Skin of body (tissue), 2 donors: ENCODE results near the gene SRRD. TPM values are rescaled to one million over a fixed set of nuclear protein-coding genes. Genes with fewer than 3 reads are reported as not detected.

Experiments
- DNase-seq: peaks from one replicate; lab custom pipeline; 2025; lab: John Stamatoyannopoulos, UW
- total RNA-seq: library from RNA; depleted of rRNA; stranded (reverse); fragments of >200 nt; gene quantifications from one replicate; pipeline ENCODE4 v1.2.3, GENCODE V29; 2014

Gene SRRD
- total RNA-seq, 1 donor from 2014 or later = 12.7 TPM

DNA sequence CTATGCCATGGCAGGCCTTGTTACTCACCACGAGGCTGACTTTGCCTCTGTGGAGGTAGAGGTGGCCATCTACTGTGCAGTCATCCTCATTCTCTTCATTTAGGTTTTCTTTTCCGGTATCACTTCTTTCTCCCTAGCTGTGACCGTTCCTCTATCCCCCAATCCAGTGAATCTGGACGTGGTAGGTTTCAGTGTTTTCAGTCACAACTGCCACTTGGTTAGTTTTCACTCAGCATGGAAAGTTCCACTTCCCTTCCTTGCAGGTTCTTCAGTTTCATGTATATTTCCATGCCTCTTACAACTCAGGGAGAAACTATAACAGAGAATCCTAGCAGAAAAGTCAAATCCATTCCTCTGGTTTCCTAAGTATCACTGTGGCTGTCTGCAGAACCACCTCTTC lies 2.0 kb upstream of the SRRD start:
- DNase-seq = no peak

DNA sequence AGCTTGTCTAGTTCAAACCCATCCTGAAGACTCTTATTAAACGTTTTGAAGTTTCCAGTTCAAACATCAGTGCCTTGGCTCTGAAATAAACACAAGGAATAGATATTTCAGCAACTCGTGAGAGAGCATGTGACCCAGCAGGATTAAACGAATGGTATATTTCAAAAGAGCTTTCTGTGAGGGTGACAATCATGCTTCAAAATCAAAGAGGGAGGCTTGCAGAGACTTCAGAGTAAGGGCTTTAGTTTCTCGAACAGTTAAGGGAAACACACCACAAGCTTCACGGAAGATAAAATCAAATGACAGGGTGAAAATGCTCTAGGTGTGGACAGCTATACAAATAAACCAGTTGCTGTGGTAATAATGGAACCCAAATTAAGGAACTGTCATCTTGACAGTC lies 1.5 kb upstream of the SRRD start:
- no peak for DNase-seq

DNA sequence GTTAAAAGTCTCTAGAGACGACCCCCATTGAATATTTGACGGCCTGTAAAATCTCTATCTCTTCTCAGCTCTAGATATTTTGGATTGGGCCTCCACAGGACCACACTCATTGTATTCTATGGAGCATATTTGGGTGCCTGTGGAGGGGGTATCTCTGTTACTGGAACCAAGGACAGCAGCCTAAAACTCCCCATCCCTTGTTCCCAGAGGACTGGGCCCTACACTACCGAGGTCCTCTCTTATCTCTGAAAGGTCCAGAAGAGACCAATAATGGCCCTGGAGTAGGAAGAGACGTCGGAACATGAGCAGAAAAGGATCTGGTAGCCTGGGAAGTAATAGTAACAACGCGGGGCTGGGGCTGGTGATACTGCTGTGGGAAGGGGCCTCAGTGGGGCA lies 636 bp upstream of the SRRD start:
- no peak for DNase-seq

DNA sequence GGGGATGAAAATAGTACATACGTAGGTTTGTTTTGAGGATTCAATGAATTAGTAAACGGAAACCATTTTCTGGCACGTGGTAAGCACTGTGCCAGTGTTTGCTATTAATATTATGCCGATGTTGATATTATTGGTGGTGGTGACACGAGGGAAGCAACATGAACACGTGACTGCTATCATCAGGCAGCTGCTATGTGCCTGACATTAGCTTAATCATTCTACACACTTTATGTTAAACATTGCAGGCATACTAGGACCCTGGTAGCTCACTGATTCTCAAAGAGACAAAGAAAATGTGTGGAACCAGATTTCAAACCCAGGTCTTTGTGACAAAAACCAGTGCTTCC lies 656 bp downstream of the SRRD start:
- no peak for DNase-seq

DNA sequence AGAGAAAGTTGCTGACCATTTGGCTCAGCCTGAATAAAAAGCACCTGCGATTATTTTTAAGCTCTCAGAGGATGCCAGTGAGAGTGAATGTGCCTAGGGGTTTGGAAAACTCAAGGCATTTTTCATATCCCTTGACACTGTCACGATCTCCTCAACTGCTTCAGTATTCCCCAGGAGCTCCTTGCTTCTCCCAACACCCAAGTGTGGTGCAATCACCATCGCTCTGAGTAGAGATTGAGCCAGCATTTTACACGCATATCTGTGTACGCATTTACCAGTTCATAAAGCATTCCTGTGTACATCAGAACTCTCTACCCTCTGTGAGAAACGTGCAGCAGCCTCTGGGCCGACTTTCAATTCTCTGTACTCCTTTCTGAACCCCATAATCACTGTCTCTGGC lies 1.3 kb downstream of the SRRD start:
- no peak for DNase-seq

DNA sequence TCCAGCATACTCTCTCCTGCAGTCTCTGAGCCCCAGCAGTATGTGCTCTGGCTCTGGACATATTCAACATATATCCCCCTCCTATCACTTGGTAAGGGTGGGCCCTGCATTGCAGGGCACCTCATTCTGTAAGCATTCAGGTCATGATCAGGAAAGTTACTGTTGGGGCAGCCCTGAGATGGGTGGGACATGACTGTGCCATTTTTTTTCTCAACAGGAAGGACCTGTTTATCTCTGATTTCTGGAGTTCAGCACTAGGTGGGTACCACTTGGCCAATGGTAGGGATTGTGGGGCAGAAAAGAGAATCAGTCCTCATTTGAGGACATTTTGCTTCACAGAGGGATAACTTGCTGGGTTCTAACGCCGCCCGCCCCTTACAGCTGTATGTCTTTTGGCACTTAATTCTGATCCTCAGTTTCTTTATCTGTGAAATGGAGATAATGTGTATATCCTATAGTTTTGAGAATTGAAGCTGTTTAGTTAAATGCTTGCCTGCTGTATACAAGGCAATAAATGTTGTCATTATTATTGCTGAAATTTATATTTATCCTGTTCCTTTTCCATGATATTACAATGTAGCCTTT lies 2.2 kb downstream of the SRRD start:
- no peak for DNase-seq

DNA sequence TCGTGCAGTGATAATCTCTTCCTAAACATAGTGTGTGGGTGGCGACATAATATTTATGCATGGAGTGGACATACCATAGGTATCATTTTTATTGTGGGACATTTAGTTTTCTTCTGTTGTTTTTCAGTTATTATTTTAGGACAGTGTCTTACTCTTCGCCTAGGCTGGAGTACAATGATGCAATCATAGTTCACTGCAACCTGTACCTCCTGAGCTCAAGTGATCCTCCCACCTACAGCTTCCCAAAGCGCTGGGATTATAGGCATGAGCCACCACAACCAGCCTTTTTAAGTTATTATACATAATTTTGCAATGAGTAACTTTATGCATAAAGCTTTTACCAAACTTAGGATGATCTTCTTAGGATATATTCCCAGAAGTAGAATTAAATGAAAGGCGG lies 2.7 kb downstream of the SRRD start:
- no peak for DNase-seq

DNA sequence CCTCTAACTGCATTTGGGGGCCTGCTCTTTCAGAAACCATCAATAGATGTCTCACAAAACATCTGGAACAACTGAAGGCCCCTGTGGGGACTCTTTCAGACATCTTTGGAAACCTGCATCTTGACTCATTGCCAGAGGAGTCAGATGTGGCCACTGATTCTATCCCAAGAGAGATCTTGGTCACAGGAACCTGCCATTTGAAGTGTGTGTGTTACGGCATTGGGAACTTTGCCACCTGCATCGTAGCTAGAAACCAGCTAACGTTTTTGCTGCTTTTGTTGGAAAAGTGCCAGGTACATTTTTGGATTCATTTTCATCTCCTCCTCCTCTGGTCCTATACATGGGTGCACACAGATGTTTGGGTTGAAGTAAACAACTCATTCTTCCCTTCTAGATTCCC lies 4.3 kb downstream of the SRRD start:
- no peak for DNase-seq

DNA sequence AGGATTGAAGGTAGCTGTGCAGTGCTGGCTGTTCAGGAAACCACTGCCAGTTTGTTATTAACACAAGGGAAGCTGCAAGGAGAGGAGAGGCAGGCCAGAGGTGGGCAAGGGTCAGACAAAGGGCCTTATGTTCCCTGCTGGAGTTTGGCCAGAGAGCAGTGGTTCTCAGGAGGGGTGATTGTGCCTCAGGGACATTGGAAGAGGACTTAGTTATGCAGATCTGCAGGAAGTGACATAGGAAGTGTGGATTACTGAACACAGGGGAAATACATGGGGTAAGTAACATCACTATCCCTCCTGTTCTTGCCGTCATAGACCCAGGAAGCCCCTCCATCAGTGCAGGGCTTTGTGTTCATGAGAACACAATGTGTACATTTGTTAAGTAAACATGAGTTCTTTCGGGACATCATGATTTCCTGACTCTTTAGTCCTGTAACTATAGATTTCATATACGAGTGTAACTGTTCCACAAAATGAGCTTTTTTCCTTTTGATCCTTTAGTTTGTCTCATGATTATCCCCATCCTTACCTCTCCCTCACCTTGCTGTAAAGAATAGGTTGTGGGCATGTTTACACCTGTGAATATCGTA lies 5.9 kb downstream of the SRRD start:
- no peak for DNase-seq

DNA sequence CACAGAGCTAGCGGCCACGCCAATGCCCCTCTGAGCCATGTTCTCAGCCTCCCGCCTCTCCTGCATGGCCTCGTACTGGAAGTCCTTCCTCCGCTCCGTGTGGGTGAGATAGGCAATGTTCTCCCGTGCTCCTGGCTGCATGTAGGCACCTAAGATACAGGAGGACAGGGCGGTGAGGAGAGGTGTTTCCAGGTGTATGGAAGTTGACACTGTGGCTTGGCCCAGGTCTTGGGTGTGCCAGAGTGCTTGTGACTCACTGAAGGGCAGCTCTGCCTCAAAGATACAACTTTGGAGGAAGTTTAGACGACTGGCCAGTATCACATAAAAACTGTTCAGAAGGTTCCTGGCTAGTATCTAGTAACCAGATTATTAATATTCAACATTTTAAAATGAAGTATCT lies 8.5 kb downstream of the SRRD start:
- no peak for DNase-seq

DNA sequence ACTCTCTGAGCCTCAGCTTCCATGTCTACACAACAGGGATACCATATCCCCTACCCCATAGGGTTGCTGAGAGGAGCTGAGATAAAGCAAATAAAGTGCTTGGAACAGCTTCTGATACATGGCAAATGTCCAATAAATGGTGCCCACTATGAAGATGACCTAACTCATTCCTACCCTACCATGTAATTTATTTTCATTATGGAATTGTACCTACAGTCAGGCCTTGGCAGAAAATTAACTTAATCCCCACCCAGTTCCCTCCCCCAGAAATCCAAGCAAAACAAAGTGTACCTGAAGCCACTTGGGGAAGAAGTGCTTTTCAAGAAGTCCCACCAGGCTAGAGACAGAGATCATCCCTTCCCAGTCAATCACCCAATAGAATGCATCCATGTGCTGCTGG lies 10.8 kb downstream of the SRRD start:
- DNase-seq = no peak

DNA sequence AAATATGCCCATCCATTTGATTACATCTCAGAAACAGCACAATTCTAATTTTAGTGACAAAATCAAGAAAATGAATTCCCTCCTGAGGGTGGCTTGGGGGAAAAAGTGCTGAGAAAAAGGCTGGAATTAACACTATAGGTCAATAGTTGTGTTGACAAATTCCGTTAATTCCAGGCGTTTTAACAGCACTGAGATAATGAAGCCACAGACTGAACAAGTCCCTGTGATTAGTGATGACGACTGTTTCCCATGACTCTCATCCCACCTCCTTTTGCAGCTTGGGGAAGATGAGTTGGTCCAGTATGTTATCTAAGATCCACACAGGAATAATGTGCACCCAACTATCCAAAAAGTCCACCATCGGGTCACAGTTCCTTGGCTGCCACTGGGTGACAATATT lies 12.8 kb downstream of the SRRD start:
- no peak for DNase-seq

DNA sequence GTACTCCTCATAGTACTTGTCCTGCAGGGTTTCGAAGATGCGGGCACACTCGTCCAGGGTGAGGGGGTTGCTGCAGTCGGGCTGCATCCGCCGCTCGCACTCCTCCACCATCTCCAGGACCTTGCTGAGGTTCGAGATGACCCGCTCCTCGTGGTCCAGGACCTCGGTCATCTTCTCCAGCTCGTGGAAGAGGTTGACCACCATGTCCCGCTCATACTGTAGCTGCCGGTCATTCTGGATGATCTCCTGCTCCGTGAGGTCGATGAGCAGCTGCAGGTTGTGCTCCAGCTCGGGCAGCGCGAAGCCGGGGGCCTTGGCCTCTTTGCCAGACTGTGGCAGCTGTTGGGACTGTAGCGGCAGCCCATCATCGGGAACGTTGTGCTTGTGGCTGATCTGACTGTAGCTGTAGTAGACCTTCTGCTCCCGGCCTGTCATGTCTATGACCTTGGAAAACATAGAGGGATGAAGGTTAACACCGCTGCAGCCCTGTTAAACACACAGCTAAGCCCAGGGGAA lies 15.6 kb downstream of the SRRD start:
- DNase-seq = no peak

DNA sequence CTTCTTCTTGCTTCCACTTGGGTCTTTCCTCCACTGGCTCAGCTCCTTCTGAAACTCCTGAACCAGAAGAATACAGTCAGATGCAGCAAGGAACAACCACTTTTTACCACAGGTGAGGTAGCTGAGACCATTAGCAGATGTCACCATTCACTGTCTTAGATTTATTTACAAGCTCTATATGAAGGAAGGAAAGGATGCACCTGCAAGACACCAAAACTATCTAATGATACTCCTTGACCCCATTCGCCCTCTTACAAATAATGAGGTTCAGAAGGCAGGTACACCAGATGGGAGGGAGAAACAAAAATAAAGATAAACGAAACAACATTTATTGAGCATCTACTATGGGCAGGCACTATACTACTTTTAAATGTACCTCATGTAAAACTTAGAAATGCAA lies 18.3 kb downstream of the SRRD start:
- no peak for DNase-seq

DNA sequence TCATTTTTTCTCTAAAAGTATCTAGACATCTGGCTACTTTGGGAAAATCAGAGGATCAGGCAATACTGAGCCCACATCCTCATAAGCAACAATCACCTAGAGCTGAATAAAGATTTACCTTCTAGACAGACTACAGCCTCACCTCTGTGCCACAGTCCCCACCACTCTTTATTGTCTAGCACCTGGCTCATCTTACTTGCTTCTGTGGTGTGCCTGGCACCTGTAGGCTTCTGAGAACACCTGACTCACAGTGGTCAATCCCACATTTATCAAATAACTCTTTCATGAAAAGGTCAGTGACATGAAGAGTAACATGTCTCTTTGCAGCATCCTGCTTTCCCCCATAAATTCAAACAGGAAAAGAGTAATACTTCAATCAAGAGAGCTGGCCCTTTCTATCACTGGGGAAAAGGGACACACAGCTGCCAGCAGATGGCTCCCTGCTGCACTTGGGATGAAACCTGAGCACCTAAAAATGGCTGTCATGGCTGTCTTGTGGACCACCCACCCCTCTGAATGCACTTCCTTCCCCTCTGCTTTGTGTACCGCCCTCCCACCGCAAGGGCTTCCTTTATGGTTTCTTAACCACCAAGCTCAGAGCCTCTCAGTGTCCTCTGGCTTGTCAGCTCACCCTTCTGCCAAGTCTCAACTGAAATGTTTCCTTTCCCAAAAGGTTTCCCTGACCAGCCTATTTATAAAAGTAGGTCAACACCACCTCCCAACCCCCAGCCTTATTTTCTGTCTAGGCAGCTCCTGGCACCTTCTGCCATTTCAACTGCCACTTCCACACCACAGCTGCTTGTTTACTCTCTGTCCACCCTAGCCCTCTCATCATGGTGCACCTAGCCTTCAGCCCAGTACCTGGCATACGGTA lies 19.2 kb downstream of the SRRD start:
- DNase-seq = peak; percentile 29

DNA sequence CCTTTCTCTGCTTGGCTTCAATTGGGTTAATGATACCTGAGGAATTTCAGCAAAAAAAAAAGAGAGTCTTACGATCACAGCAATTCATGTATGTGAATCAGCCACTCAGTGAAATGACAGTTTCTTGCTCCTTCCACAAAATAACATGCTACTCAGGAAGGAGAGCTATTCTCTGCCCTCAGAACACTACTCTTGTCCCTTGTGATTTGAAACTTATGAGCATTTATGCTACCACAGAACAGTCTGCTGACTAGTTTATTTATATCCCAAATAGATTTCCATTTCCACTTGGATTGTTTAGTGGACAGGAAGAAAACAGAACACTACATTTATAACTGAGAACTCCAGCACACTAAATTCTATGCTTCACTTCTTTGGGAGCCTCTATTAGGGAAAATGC lies 20.1 kb downstream of the SRRD start:
- no peak for DNase-seq

DNA sequence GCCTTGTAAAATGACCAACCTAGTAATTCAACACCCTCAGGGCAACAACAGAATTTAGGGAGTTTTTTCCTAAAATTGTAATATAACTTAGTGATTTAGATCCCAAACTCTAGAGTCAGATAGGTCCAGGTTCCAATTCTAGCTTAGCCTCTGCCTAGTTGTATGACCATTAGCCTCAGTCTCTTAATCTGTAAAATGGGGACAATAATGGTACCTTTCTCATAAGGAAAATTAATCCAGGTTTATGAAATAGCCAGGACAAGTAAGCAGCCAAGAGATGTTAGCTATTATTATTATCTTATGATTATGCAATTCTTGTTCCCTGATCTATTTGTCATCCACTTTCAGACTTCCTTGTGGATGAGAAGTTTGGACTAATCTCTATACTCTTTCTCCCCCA lies 24.5 kb downstream of the SRRD start:
- DNase-seq = no peak

DNA sequence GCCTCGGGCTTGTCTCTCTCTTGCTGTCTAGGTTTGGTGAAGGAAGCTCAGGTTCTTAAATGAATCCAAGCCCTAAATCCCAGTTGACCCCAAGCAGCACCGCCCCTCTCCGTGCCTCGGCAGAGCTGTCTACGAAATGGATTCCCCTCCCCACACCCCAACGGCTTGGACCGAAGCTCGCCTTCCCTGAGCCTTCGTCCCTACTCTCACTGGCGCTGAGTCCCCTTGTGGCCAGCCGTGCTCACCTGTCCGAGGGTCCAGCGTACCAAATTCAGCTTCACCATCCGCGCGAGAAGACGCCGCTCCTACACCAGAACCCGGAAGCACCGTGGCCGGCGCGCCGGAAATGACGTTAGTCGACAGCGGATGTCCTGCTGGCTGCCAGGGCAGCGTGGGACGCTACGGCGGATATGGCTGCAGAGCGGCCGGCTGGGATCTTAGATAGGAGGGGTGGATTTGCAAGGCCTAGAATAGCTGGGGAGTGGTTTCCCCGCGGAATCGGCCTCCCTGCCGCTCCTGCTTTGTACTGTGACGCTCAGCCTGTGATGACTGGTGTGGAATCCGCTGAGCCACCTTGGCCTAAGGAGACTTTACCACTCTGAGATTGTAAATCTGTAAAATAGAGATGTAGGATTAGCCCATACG lies 28.6 kb downstream of the SRRD start, which contains the start of gene TFIP11:
Gene TFIP11 (minus strand): TSS at position 325 of the 645 bp plus-strand sequence. CDS start 2,201 bp downstream, outside the sequence.
- DNase-seq = peak; percentile 77

DNA sequence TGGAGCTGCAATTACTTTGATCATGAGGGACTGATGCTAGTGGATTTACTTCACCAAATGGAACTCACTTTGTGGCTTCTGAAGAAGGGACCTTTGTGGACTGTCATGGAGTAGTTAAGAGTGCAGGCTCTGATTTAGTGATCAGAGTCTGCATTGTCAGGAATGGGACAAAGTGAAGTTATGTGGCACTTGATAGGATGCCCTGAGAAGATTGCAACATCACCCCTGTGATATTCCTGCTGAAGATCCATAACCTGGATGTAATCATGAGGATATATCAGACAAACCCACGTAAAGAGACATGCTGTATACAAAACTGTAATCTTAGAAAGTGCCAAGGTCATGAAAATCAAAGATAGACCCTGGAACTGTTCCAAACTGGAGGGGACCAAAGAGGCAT lies 30.2 kb downstream of the SRRD start:
- DNase-seq = no peak

DNA sequence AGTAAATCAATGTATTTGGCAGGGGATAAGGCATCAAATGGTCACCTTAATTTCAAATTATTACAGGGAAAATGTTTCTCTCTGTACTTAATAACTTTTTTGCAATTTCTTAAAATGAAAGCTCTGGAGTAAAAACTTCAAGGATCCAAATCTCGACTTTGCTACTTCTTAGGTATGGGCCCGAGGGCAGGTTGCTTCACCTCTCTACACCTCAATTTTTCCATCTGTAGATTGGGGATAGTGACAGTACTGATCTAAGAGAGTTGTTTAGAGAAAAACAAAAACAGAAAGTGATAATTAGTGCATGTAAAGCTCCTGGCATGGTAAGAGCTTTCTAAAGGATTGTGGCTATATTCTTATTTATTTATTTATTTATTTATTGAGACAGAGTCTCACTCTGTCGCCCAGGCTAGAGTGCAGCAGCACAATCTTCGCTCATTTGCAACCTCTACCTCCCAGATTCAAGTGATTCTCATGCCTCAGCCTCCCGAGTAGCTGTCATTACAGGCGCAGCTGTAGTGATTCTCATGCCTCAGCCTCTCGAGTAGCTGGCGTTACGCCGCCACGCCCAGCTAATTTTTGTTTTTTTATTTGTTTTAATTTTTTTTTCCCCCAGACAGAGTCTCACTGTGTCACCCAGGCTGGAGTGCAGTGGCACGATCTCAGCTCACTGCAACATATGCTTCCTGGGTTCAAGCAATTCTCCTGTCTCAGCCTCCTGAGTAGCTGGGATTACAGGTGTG lies 30.9 kb downstream of the SRRD start:
- no peak for DNase-seq

DNA sequence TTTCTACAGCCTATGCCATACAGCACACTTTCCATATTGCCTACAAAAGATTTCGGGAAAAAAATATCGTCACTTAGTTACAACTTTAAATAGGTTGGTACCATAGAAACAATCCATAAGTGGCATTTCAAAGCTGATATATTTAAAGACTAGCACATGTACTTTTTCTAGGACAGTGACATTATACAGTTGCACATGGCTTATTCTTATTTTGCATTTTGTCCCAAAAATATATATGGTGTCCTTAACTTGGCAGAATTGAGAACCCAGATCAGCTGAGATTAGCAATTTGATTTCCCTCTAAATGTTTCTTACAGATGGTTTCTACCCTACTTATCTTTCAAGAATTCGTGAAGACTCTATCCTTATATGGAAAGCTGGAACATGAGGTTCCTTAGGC lies 32.3 kb downstream of the SRRD start:
- DNase-seq = no peak
